Germinal center (tissue), 1 donor: ENCODE measurements around the gene NACC1.
A peak's percentile ranks its signal among the peaks of the same experiment; 100 is the strongest.

Source experiments
- DNase-seq: peaks from one replicate; pipeline ENCODE4 v3.0.0; 2012; ENCODE audit warnings: mixed read lengths, low spot score

The NACC1 gene

GRCh38 chr19:13117772-13118423 is at the start of gene NACC1:
Gene NACC1 (plus strand): TSS chr19:13118264. CDS start chr19:13135208, 16,944 bp downstream.
- peak; percentile 97 for DNase-seq

GRCh38 chr19:13069415-13070359 is 48.4 kb upstream of the NACC1 start:
- DNase-seq: no peak

GRCh38 chr19:13070425-13071140 is 47.5 kb upstream of the NACC1 start:
- no peak for DNase-seq

- no peak for DNase-seq
These were observed 46.4 kb upstream of the NACC1 start for GRCh38 chr19:13071444-13072187.

- DNase-seq: no peak
These were observed 45.7 kb upstream of the NACC1 start for GRCh38 chr19:13072188-13072908.

- DNase-seq: no peak
These were observed 44.8 kb upstream of the NACC1 start for GRCh38 chr19:13073263-13073662.

GRCh38 chr19:13074378-13074777 is 43.7 kb upstream of the NACC1 start:
- no peak for DNase-seq

GRCh38 chr19:13076320-13076719 is 41.7 kb upstream of the NACC1 start:
- DNase-seq: no peak

GRCh38 chr19:13076787-13077186 is 41.3 kb upstream of the NACC1 start:
- DNase-seq: no peak

- no peak for DNase-seq
These were observed 40.8 kb upstream of the NACC1 start for GRCh38 chr19:13077240-13077639.

- no peak for DNase-seq
These were observed 39.7 kb upstream of the NACC1 start for GRCh38 chr19:13078381-13078780.

GRCh38 chr19:13078897-13079541 is 39.0 kb upstream of the NACC1 start:
- no peak for DNase-seq

GRCh38 chr19:13079542-13079986 is 38.5 kb upstream of the NACC1 start:
- no peak for DNase-seq

- DNase-seq: no peak
These were observed 35.7 kb upstream of the NACC1 start for GRCh38 chr19:13082192-13083007.

- no peak for DNase-seq
These were observed 35.1 kb upstream of the NACC1 start for GRCh38 chr19:13083008-13083404.

GRCh38 chr19:13083627-13084026 is 34.4 kb upstream of the NACC1 start:
- no peak for DNase-seq

GRCh38 chr19:13085666-13086065 is 32.4 kb upstream of the NACC1 start:
- no peak for DNase-seq

- no peak for DNase-seq
These were observed 31.7 kb upstream of the NACC1 start for GRCh38 chr19:13086341-13086740.

- DNase-seq: no peak
These were observed 30.8 kb upstream of the NACC1 start for GRCh38 chr19:13087295-13087694.
